ENCODE measurements around the gene PIANP.

The PIANP gene

GRCh38 chr12:6703631-6704030 lies 3.0 kb upstream of the PIANP start:
- DNase-seq (ENCODE audit: low read depth), result no peak

DNA sequence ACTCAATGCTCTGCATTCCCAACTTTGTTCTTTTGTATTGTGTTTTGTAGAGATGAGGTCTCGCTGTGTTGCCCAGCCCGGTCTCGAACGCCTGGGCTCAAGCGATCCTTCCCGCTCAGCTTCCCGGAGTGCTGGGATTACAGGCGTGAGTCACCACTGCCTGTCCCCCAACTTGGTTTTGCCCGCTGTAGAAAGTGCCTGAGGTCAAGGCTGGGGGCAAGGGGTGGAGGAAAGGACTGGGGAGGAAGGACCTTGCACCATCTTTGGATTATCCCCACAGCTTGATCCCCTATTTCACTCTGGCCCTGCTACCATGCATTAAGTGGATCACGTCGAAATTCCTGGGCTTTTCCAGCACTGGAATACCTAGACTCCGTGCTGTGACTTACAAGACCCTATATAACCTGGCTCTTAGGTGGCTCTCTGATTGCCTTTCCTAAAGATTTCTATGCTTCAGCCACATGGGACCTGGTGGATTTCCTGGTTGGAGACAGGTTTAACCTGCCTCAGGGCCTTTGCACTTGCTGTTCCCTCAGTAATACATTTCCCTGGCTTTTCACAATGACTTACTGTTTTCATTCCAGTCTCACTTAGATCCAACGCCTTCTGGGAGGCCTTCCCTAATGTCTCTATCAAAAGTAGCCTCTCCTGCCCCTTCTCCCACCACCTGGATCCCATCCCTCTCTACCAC lies 608 bp upstream of the PIANP start:
- DNase-seq (ENCODE audit: low read depth), result no peak

DNA sequence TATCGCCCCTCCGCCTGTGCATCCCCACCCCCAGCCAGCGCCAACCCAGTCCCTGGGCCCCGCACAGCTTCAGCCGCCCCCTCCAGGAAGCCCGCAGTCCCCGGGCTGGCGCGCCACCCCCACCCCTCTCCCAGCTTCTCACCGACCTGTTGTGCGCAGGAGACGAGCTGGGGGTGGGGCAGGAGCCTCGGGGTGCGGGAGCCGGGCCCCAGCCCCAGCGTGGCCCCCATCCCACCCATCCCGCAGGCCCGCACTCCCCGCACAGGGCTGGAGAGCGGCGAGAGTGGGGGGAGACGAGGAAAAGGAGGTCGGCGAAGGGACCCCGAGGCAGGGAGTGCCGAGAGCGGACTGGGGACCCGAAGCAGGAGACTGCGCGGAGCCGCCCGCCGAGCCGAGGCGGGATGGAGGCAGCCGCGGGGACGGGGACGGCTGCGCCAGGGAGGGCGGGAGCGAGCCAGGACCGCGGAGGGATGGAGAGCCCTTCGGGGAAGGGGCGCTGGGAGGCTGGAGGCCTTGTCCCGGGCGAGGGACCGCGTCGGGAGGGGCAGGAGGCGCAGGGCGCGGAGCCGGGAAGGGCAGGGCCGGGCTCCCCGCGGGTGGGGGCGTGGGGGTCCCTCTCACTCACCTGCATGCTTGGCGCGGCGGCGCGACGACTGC lies 498 bp downstream of the PIANP start:
- no peak for DNase-seq (ENCODE audit: low read depth)

DNA sequence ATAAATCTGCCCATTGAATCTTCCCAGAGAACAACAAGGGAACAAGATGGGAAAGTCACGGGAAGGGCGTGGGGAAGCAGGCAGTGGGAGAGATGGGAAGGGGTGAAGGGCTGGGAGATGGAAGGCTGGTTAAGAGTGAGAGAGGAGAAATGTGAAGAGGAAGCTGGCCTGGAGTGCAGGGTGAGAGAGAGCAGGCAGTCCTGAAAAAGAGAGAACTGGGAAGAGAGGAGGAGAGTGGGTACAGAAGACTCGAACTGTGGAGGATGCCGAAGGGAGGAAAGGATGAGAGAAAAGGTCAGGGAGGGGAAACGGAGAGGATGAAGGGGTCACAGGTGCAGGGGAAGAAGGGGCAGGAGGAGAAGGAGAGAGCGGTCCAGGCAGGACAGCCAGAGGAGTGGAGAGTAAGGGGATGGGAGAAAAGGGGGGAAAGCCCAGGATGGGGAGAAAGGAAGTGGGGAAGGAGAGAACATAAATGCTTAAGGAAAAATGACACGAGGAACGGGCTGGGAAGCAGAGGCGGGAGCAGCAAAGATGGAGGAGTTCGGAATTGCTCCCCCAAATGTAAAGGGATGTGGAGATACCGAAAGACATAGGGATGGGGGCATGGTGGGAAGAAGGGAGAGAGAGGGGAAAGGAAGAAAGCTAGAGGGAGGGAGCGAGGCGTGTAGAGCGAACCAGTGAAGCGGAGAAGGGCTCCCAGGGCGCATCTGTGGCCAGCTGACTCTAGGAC lies 1.2 kb downstream of the PIANP start:
- no peak for DNase-seq (ENCODE audit: low read depth)

- no peak for DNase-seq (ENCODE audit: low read depth)
Measured at GRCh38 chr12:6698352-6699046, 2.1 kb downstream of the PIANP start.

DNA sequence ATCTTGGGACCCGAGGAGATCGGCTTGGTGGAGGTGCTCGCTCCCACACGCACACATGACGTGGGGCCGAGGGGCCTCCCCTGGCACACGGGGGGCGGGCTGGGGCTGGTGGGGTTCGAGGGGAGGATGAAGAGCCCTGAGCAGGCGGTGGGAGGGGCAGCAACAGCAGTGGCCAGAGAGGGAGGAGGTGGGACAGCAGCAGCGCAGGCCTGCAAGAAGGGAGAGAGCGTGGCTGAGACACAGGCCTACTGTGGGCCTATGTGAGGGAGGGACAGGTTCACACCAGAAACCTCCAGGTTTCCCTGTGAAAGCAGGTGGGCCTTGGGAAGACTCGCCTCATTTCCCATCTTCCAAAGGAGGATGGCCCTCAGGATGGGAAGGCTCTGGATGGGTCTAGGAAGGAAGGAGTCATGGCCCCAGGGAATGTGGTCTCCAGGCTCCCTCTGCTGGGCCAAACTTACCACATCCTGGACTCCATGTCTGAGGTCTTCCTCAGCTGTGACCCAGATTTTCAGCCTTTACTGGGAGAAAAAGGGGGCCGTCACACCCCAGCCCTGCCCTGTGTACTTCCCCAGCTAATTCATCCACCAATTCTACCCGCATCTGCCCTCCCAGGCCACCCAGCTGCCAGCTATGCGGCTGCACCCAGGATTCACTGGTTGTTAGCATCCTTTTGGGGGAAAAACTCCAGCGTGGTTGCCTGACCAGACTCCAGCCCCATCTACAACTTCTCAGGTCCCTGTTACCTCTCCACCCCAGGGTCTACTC lies 2.8 kb downstream of the PIANP start:
- DNase-seq (ENCODE audit: low read depth), result no peak

GRCh38 chr12:6696690-6697583 lies 3.7 kb downstream of the PIANP start:
- no peak for DNase-seq (ENCODE audit: low read depth)

DNA sequence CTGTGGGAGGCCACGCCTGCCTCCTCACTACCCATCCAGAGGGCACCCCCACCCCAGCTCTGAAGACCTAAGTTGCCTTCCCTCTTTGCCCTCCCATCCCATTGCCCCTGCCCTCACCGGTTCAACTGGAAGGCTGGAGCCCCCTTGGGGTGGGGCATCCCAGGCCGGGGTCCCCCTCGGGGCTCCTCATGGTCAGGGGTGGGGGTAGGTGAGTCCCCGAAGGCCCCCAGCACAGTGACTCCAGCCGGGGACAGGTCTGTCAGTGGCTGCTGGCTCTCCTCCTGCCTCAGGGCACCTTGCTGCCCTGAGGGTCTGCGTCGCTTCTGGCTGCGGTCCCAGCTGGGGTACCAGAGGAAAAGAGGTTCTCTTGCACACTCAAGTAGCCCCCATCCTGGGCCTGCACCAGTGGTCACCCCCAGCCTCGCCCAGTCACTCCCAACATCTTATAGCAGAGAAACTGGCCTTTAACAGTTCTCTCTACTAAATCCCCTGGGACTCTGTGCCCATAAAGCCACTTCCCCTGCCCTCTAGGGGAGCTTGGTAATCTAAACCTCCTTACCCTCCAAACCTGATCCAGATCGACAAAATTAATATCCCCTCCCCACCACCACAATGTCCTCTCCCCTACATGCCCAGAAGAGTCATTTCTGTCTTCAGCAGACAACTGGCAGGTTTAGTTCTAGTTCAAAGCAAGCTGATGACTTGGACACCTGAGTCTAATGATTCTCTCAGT lies 5.1 kb downstream of the PIANP start:
- no peak for DNase-seq (ENCODE audit: low read depth)

- DNase-seq (ENCODE audit: low read depth), result no peak
Measured at GRCh38 chr12:6694701-6695100, 5.9 kb downstream of the PIANP start.

DNA sequence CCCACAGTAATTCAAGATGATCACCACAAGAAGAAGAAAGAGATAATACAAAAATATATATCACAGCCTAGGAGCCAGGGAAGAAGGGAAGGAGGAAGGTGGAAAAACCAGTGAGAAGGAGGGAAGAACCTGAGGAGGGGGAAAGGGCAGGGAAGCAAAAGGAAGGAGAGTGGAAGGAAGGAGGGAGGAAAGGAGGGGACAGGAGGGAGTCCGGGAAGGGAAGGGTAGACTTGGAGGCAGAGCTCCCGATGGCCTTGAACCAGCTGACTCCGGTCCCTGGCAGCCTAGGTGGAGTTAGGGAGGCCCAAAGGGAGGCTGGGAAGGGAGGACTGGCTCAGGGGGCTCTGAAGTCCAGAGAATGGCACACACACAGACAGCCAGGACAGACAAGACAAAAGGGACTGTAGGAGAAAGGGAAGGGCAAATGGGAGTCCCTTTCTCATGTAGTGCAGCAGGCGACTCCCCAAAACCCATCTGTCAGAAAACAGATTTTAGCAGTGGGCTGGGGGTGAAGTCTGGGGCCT lies 6.7 kb downstream of the PIANP start:
- DNase-seq (ENCODE audit: low read depth), result no peak

- no peak for DNase-seq (ENCODE audit: low read depth)
Measured at GRCh38 chr12:6692888-6693287, 7.7 kb downstream of the PIANP start.

- no peak for DNase-seq (ENCODE audit: low read depth)
Measured at GRCh38 chr12:6691473-6691872, 9.1 kb downstream of the PIANP start.

GRCh38 chr12:6688999-6689882 lies 11.4 kb downstream of the PIANP start, which contains the start of gene ZNF384:
ZNF384 (minus strand) TSS chr12:6689375; CDS start chr12:6679520, 9,855 bp downstream.
- peak; percentile 90 for DNase-seq (ENCODE audit: low read depth)

GRCh38 chr12:6688543-6688998 lies 12.0 kb downstream of the PIANP start:
- peak; percentile 18 for DNase-seq (ENCODE audit: low read depth)

DNA sequence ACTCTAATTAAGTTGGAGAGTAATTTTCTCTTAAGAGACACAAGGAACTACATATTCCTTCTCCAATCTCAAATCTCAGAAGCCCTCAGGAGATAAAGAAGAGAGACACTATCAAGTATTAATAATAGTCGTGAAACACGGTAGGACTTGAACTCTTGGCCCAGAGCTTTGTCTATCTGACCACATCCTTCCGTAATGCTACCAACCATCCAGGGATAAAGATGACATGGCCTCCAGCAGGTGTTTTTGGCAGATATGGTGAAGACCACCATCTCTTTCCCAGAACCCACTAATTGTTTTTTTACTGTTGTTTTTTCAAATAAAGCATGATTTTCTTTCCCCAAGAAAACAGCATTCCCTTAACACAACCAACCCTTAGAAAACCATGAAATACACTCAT lies 14.8 kb downstream of the PIANP start:
- no peak for DNase-seq (ENCODE audit: low read depth)

- no peak for DNase-seq (ENCODE audit: low read depth)
Measured at GRCh38 chr12:6684609-6685008, 16.0 kb downstream of the PIANP start.

DNA sequence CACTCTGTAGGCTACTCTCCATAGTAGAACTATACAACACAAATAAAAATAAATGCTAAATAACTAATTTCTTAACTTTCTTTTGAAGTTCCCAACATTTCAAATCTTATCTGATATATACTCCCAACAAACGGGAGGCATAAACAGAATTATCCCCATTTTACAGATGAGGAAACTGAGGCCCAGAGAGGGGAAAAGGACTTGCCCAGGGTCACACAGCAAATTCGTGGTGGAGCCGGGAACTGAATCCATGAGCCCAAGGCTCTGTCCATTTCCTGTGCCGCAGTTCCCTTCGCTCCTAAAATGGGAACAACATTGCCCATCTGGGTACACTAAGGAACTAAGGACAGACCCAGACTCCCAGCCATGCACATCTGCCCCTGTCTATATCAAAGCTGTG lies 23.7 kb downstream of the PIANP start:
- no peak for DNase-seq (ENCODE audit: low read depth)

DNA sequence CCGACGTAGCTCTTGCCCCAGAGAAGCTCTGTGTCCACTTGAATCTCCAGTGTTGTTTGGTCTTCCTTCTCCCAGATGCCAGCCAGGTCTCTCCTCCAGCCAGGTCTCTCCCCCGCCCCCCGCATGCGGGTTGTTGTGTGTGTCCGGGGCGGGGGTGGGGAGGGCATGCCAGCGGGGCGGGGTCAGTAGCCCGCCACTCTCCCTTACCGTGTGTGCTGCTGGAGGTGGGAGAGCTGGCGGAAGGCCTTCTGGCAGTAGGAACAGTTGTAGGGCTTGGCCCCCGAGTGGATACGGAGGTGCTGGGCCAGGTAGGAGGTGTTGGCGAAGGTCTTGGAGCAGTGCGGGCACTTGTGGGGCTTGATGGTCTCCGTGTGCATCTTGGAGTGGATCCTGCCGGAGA lies 28.5 kb downstream of the PIANP start:
- no peak for DNase-seq (ENCODE audit: low read depth)

All from stimulated activated CD8-positive, alpha-beta memory T cell treated with anti-CD3 and anti-CD28 coated beads, Interleukin-4, amount 100 ng/mL, for 24 hours (primary cell).